Osteocyte (in vitro differentiated cells): ENCODE results near the gene CLIP2. TPM values are rescaled to one million over a fixed set of nuclear protein-coding genes. Genes with fewer than 3 reads are reported as not detected.

Experiments
- DNase-seq: peaks from one replicate; pipeline ENCODE4 v3.0.0; 2021; ENCODE audit warnings: mixed read lengths; ENCODE audit not compliant: unreplicated experiment; ENCODE audit errors: extremely low spot score
- H3K27ac Mint-ChIP-seq: one replicate; pipeline ENCODE4 v1.8.0; 2021; ENCODE audit warnings: mild to moderate bottlenecking, mixed read lengths; ENCODE audit not compliant: unreplicated experiment
- H3K27me3 Mint-ChIP-seq: one replicate; pipeline ENCODE4 v1.8.0; 2021; ENCODE audit warnings: mixed read lengths; ENCODE audit not compliant: unreplicated experiment
- H3K36me3 Mint-ChIP-seq: one replicate; pipeline ENCODE4 v1.8.0; 2021; ENCODE audit warnings: mixed read lengths; ENCODE audit not compliant: unreplicated experiment
- H3K4me1 Mint-ChIP-seq: one replicate; pipeline ENCODE4 v1.8.0; 2021; ENCODE audit warnings: mixed read lengths; ENCODE audit not compliant: unreplicated experiment
- H3K4me3 Mint-ChIP-seq: one replicate; pipeline ENCODE4 v1.8.0; 2021; ENCODE audit warnings: mild to moderate bottlenecking, moderate library complexity, mixed read lengths; ENCODE audit not compliant: unreplicated experiment
- H3K9me3 Mint-ChIP-seq: one replicate; pipeline ENCODE4 v1.8.0; 2021; ENCODE audit warnings: mixed read lengths; ENCODE audit not compliant: unreplicated experiment
- total RNA-seq: library from RNA; stranded (reverse); gene quantifications from 2 replicates; pipeline ENCODE4 v1.2.1, GENCODE V29; 2021
- TF ChIP-seq, protein P1 (sequence below): fragments of 200-600 bp; sonication (generic); IDR thresholded peaks from 2 replicates; pipeline ENCODE4 v1.5.0; 2021; ENCODE audit warnings: antibody characterized with exemption, mild to moderate bottlenecking, moderate library complexity

The CLIP2 gene
- total RNA-seq, 1 donor from 2014 or later = 40.7 TPM

DNA sequence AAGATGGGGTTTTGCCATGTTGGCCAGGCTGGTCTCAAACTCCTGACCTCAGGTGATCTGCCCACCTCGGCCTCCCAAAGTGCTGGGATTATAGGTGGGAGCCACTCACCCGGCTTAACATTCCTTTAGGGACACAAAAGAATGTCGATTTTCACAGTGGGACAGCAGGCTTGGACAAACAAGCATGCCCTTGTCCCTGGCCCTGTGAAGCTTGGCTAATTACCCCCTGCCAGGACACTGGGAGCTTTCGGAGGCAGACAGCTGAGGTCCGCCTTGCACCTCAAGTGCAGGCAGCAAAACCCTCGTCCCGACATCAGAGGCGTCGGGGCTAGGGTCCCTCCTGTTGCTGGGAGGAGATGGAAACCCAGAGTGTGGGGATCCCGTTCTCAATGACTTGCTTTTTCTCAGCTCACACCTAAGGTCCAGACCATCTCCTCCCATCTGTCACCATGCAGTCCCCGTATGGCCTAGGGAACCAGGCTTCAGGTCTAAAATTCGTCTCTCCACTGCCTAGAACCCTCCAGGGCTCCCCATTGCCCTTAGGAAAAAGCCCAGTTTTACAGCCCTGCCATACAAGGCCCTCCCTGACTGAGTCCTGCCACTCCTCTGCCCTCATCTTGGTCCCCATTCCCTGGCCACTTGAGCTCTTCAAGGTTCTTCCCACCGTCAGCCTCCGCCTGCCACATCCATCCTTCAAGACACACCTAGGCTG lies 6.3 kb upstream of the CLIP2 start:
- H3K9me3 Mint-ChIP-seq = no peaks in the 10 kb centered on the region
- no peaks in the 10 kb centered on the region for H3K27me3 Mint-ChIP-seq
- no peak overlapping the region for H3K4me3 Mint-ChIP-seq
- peak overlapping the region; percentile 38 for H3K27ac Mint-ChIP-seq
- TF ChIP-seq, protein P1, sequence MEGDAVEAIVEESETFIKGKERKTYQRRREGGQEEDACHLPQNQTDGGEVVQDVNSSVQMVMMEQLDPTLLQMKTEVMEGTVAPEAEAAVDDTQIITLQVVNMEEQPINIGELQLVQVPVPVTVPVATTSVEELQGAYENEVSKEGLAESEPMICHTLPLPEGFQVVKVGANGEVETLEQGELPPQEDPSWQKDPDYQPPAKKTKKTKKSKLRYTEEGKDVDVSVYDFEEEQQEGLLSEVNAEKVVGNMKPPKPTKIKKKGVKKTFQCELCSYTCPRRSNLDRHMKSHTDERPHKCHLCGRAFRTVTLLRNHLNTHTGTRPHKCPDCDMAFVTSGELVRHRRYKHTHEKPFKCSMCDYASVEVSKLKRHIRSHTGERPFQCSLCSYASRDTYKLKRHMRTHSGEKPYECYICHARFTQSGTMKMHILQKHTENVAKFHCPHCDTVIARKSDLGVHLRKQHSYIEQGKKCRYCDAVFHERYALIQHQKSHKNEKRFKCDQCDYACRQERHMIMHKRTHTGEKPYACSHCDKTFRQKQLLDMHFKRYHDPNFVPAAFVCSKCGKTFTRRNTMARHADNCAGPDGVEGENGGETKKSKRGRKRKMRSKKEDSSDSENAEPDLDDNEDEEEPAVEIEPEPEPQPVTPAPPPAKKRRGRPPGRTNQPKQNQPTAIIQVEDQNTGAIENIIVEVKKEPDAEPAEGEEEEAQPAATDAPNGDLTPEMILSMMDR = no peak
- no peak for DNase-seq
- peaks cover 26% of the 10 kb centered on the region for H3K4me1 Mint-ChIP-seq
- H3K36me3 Mint-ChIP-seq = no peaks in the 10 kb centered on the region

- no peak overlapping the region for H3K27ac Mint-ChIP-seq
- H3K36me3 Mint-ChIP-seq = no peaks in the 10 kb centered on the region
Observed at GRCh38 chr7:74283858-74284447, 5.3 kb upstream of the CLIP2 start.

DNA sequence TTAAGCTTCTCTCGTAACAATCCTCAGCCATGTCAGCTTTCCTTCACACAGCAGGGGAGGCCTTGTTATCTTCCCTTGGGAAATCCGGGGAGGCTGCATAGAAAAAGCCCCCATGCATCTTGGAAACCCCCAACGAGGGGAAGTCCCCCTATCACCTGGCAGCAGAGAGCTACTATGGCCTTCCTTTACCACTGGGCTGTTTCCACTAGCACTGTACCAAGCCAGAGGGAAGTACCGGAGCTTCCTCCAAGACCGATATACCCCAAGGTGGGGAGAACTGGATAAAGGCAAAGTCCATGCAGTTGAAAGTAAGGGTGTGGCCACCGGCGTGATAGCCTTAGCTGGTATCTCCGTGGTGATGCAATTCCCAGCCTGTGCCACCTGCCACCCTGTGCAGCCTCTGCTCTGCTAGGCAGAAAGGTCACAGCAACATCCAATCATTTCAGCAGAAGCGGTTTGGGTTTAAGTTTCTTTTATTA lies 4.4 kb upstream of the CLIP2 start:
- Mint-ChIP-seq H3K27ac (no peak overlapping the region), H3K9me3 (no peaks in the 10 kb centered on the region), H3K36me3 (no peaks in the 10 kb centered on the region), H3K4me1 (peaks cover 28% of the 10 kb centered on the region), H3K27me3 (no peaks in the 10 kb centered on the region), H3K4me3 (no peak overlapping the region)
- DNase-seq = no peak
- TF ChIP-seq, protein P1 = no peak

More at GRCh38 chr7:74283858-74284447, 5.3 kb upstream of the CLIP2 start:
- no peaks in the 10 kb centered on the region for H3K27me3 Mint-ChIP-seq
- H3K9me3 Mint-ChIP-seq = no peaks in the 10 kb centered on the region
- H3K4me1 Mint-ChIP-seq = peaks cover 33% of the 10 kb centered on the region
- DNase-seq = no peak
- H3K4me3 Mint-ChIP-seq = no peak overlapping the region
- TF ChIP-seq, protein P1 = no peak

GRCh38 chr7:74286131-74286530 lies 3.1 kb upstream of the CLIP2 start:
- H3K4me1 Mint-ChIP-seq = peaks cover 21% of the 10 kb centered on the region

More at GRCh38 chr7:74286131-74286530, 3.1 kb upstream of the CLIP2 start:
- Mint-ChIP-seq H3K9me3 (no peaks in the 10 kb centered on the region), H3K27me3 (no peaks in the 10 kb centered on the region), H3K36me3 (no peaks in the 10 kb centered on the region), H3K4me3 (no peak overlapping the region), H3K27ac (no peak overlapping the region)
- TF ChIP-seq, protein P1 = no peak
- no peak for DNase-seq
